NAMALWA (cell line): Measurements from ENCODE around the gene CIDEC.
A peak's percentile ranks its signal among the peaks of the same experiment; 100 is the strongest.
"Not testable (repeated sequence)": the region's sequence is repeated elsewhere in the genome, so short reads cannot be mapped to it uniquely, and the experiment has no call there.

ENCODE experiments used
- DNase-seq: peaks from one replicate; pipeline ENCODE4 v3.0.0-alpha.2; 2015; ENCODE audit warnings: low spot score

The CIDEC gene

GRCh38 chr3:9901967-9902366 lies 21.9 kb upstream of the CIDEC start:
- no peak for DNase-seq

- not testable (repeated sequence) for DNase-seq
These were observed 20.9 kb upstream of the CIDEC start for GRCh38 chr3:9900965-9901415.

- no peak for DNase-seq
These were observed 19.3 kb upstream of the CIDEC start for GRCh38 chr3:9899289-9899791.

- DNase-seq = no peak
These were observed 18.6 kb upstream of the CIDEC start for GRCh38 chr3:9898467-9899241.

DNA sequence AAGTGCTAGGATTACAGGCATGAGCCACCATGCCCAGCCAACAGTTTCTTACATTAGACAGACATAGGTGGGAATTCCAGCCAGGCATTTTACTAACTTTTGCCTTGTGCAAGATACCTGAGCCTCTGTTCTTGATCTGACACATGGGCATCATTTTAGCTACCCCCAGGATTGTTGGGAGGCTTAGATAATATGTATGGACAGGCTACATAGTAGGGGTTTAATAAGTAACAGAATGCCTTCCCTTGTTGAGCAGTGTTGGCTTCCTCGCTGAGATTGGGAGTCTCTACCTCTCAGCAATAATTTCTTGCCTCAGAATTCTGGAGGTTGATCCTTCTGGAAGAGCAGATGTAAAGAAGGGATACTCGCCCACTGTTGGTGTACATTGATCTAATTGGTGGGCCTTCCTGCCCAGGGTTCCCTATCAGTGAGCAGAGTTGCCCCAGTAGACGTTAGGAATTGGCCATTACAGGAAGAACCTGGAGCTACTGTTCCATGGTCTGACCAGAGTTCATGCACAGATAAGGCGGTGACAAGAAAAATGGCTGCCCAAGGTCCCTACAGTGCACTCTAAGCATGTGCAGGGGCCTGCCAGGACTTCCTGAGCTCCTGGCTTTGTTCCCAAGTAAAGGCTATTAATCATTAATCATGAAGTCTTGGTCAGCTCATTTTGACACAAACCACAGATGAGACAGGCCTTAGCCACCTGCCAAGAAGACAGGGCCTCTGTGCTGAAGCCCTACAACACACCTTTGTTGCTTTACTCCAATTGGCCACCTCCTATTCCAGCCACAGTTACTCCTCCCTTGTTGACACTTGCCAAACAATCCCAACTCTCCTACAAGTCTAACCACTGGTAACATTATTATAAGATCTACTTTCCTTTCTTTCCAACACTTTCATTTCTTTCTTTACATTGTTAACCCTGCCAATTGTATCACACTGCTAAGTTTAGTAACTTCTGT lies 17.6 kb upstream of the CIDEC start:
- DNase-seq = no peak

DNA sequence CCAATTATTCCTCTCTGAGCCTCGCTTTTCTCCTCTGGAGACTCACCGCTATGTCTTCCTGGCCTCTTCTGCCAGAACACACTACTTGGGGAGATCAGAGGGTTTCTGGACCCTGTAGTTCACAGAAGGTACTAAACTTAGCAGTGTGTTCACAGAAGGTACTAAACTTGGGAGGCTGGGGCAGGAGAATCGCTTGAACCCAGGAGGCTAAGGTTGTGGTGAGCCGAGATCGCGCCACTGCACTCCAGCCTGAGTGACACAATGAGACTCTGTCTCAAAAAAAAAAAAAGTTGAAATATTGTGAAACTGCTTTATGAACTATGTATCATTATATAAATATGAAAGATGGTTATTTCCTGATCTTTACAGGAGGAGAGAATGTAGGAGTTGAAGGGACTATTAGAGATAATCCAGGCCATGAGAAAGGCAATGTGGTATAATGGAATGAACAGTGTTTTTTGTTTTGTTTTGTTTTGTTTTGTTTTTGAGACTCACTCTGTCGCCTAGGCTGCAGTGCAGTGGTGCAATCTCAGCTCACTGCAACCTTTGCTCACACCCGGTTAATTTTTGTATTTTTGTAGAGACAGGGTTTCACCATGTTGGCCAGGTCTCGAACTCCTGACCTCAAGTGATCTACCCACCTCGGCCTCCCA lies 16.8 kb upstream of the CIDEC start:
- DNase-seq = not testable (repeated sequence)

DNA sequence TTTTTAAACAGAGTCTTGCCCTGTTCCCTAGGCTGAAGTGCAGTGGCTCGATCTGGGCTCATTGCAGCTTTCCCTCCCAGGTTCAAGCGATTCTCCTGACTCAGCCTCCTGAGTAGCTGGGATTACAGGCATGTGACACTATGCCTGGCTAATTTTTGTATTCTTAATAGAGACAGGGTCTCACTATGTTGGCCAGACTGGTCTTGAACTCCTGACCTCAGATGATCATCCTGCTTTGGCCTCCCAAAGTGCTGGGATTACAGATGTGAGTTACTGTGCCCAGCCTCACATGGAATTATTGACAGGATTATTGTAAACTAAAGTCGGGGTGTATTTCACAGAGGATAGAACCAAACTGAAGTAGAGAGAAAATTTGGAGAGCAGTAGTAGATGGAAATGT lies 15.7 kb upstream of the CIDEC start:
- DNase-seq = not testable (repeated sequence)

- no peak for DNase-seq
These were observed 13.7 kb upstream of the CIDEC start for GRCh38 chr3:9893739-9894138.

GRCh38 chr3:9891072-9891622 lies 11.1 kb upstream of the CIDEC start:
- no peak for DNase-seq

- DNase-seq = peak; percentile 90
These were observed 10.4 kb upstream of the CIDEC start, which contains the start of gene JAGN1 for GRCh38 chr3:9890249-9891071. JAGN1 (plus strand) TSS chr3:9890610; CDS start chr3:9890723, 113 bp downstream.

DNA sequence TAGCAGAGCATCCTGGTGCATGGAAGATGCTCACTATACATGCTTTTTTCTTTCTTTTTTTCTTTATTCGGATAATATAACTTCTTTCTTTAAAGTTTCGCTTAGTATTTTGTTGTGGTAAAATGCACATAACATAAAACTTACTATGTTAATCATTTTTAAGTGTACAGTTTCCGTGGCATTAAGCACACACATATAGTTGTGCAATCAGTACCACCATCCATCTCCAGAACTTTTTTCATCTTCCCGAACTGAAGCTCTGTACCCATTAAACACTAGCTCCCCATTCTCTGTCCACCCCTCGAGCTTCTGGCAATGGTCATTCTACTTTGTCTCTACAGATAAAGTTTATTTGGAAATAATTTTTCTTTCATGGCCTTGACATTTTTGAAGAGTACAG lies 9.4 kb upstream of the CIDEC start:
- DNase-seq = no peak

DNA sequence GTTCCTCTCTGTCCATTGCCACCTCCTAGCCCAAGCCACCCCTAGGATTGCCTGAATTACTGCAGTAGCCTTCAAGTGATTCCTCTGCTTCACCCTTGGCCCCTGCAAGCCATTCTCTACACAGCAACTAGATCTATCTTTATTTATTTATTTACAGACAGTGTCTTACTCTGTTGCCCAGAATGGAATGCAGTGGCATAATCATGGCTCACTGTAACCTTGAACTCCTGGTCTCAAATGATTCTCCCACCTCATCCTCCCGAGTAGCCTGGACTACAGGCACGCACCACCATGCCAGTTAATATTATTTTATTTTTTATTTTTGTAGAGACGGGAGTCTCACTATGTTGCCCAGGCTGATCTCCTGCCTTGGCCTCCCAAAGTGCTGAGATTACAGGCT lies 8.5 kb upstream of the CIDEC start:
- no peak for DNase-seq

DNA sequence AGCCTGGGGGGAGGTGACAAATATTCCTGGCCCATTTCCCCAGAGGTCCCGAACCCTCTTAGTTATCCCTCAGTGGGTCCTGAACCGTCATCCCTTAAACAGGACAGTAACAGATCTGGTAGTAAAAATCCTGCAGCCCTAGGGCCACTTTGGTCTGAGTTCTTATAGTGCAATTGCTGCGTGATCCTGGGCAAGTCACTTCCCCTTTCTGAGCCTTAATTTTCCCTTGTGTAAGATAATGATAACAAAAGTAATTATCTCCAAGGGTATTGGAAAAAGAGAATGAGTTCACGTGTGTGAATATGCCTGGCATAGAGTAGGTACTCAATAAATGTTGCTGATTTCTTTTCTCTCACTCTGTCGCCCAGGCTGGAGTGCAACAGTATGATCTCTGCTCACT lies 7.4 kb upstream of the CIDEC start:
- DNase-seq = no peak

GRCh38 chr3:9886328-9886727 lies 6.3 kb upstream of the CIDEC start:
- no peak for DNase-seq

- no peak for DNase-seq
These were observed 4.6 kb upstream of the CIDEC start for GRCh38 chr3:9884555-9885165.

DNA sequence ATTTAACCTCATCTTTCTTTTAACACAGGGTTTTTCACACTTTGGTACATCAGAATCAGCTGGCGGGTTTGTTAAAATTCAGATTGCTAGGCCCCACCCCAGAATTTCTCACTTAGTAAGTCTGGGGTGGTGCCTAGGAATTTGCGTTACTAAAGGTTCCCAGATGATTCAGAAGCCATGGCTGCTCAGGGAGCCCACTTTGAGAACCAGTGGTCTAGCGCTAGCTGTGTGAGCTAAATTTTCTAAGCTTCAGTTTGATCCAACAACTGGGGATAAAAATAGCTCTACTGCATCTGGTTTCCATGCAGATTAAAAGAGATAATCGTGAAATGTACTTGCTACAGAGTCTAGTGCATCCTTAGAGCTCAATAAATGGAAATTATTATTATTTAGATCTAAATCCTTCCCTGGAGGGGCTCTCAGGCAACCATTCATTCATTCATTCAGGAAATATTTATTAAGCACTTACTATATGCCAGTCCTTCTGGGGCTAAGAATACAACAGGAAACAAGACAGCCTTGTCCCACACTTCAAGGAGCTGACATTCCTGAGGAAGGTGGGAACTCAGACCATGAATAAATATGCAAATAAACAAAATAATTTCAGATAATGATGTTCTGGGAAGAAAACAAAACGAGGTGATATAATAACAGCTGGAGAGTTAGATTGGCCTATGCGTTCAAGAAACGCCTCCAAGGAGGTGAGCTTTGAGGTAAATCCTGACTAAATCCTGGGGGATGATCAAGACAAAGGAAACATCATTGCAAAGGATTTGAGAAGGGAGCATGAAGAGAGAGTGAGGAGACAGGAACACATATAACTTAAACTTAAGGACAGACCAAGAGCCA lies 3.9 kb upstream of the CIDEC start:
- no peak for DNase-seq

- no peak for DNase-seq
These were observed 1.4 kb upstream of the CIDEC start for GRCh38 chr3:9881441-9881840.

DNA sequence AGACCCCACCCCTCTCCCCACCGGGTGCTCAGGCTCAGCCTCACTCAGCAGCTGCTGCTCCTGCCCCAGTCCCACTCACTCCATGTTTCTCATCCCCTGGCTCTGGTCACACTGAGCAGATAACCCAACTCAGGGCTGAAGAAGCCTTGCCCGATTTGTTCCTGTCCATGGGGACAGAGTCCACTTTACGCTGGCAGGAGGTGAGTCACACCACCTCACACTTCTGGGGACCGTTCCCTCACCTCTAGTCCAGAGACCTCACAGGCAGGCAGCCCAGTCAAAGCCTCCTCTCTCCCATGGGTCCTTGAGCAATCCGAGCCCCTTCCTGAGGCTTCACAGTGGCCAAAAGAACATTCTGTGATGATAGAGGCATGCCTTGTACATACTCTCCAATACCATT lies 1.4 kb downstream of the CIDEC start:
- no peak for DNase-seq

GRCh38 chr3:9876991-9877390 lies 3.1 kb downstream of the CIDEC start:
- DNase-seq = no peak

DNA sequence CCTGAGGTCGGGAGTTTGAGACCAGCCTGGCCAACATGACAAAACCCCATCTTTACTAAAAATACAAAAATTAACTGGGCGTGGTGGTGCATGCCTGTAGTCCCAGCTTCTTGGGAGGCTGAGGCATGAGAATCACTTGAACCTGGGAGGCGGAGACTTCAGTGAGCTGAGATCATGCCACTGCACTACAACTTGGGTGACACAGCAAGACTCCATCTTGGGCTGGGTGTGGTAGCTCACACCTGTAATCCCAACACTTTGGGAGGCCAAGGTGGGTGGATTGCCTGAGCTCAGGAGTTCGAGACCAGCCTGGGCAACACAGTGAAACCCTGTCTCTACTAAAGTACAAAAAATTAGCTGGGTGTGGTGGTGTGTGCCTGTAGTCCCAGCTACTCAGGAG lies 3.8 kb downstream of the CIDEC start:
- not testable (repeated sequence) for DNase-seq
